ENCODE data around the gene NT5DC1.

DNA sequence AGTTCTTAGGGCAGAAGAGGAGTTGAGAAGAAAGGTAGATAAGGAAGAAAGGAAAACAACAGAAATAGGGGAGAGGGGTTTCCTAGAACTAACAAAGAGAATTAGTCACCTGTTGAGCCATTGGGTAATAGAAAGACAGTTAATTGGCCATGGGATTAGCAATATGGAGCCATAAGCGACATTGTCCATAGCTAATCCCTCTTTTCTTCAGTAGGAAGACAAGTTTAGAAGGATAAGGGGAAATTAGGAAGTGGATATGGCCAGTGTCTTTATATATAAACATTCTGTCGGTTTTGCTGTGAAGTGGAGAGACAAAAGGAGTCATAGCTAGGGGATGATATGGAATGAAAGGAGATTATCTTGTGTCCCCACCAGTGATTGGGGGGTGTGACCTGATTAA is 69.2 kb downstream of the NT5DC1 start:
- TF ChIP-seq, protein P1, sequence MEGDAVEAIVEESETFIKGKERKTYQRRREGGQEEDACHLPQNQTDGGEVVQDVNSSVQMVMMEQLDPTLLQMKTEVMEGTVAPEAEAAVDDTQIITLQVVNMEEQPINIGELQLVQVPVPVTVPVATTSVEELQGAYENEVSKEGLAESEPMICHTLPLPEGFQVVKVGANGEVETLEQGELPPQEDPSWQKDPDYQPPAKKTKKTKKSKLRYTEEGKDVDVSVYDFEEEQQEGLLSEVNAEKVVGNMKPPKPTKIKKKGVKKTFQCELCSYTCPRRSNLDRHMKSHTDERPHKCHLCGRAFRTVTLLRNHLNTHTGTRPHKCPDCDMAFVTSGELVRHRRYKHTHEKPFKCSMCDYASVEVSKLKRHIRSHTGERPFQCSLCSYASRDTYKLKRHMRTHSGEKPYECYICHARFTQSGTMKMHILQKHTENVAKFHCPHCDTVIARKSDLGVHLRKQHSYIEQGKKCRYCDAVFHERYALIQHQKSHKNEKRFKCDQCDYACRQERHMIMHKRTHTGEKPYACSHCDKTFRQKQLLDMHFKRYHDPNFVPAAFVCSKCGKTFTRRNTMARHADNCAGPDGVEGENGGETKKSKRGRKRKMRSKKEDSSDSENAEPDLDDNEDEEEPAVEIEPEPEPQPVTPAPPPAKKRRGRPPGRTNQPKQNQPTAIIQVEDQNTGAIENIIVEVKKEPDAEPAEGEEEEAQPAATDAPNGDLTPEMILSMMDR (IDR thresholded peaks at IDR 0.05; ENCODE audit: borderline replicate concordance, extremely low read depth, low read length, poor library complexity, severe bottlenecking) = no peak
- TF ChIP-seq EZH2 (IDR thresholded peaks at IDR 0.05; ENCODE audit: borderline replicate concordance, low read depth, low read length, severe bottlenecking) = no peak
